ENCODE results near the gene DISC1.
"Not testable (repeated sequence)": the region's sequence is repeated elsewhere in the genome, so short reads cannot be mapped to it uniquely, and the experiment has no call there.

Gene DISC1

GRCh38 chr1:231666937-231667608 lies 40.5 kb downstream of the DISC1 start:
- no peak for DNase-seq (ENCODE audit: low read depth in 2 of 2, low spot score in 1 of 2)

GRCh38 chr1:231667896-231668506 lies 41.4 kb downstream of the DISC1 start:
- DNase-seq (ENCODE audit: low read depth in 2 of 2, low spot score in 1 of 2) = no peak

DNA sequence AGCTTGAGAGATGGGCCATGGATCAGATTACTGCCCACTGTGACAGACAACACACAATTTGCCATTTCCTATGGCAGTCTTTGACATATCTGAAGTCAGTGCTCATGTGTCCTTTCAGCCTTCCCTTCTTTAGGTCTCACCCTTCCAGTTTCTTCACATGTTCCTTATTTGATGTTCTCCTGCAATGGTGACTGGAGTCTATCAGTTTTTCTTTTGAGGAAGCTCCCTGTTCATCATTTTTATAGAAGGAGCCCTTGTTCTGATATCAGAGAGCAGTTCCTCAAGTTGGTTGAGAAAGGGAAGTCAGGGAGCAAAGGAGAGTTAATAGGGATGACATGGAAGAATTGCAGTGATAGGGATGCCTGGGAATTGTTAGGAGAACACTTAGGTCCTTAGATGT lies 42.2 kb downstream of the DISC1 start:
- no peak for DNase-seq (ENCODE audit: low read depth in 2 of 2, low spot score in 1 of 2)

GRCh38 chr1:231669864-231670621 lies 43.5 kb downstream of the DISC1 start:
- not testable (repeated sequence) for DNase-seq (ENCODE audit: low read depth in 2 of 2, low spot score in 1 of 2)

- no peak for DNase-seq (ENCODE audit: low read depth in 2 of 2, low spot score in 1 of 2)
These were observed 44.2 kb downstream of the DISC1 start for GRCh38 chr1:231670755-231671154.

- no peak for DNase-seq (ENCODE audit: low read depth in 2 of 2, low spot score in 1 of 2)
These were observed 48.0 kb downstream of the DISC1 start for GRCh38 chr1:231674575-231674974.

DNA sequence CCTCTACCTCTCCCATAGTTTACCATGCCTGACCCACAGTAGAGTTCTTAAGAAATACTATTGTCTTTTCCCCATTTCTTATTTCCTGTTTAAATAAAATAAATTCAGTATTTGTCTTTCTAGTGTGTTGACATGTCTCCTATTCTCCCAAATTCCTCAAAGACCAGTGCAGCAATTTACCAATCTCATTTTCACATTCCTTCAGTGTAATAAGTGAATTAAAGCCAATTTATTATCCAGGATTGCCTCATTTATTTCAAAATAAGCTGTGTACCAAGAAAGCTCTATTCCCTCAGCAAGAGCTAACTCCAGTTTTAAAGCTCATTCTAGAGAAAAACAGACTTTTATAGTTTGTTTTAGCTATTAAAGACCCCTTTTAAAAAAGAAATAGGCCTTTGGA lies 49.9 kb downstream of the DISC1 start:
- no peak for DNase-seq (ENCODE audit: low read depth in 2 of 2, low spot score in 1 of 2)

DNA sequence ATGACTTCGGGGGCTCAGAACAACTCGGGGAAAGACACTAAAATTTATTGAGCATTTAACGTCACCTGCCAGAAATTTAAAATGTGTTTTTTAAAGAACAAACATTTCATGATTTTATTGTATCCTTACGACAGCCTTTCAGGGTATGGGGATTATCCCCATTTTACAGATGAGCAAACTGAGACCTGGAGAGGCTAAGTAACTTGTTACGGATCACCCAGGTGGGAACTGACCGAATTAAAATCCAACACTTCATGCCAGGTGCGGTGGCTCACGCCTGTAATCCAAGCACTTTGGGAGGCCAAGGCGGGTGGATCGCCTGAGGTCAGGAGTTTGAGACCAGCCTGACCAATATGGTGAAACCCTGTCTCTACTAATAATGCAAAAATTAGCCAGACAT lies 50.9 kb downstream of the DISC1 start:
- no peak for DNase-seq (ENCODE audit: low read depth in 2 of 2, low spot score in 1 of 2)

DNA sequence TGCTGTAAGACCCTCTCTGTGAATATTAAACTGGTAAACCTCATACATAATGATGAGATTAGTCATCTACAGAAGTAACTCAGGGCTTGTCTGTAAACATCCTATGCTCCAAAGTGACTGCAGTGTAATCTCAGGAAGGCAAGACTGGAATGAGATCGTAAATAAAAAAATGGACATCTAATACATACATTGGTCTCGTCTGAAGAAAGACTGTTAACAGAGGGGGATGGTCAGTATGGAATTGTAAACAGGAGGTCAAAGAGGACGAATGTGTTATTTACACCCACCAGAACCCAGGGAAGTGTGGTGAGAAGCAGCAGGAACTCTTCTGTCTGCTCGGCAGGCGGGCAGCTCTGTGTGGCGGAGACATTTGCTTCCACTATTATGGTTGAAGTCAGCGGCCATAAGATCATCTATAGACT lies 51.4 kb downstream of the DISC1 start:
- no peak for DNase-seq (ENCODE audit: low read depth in 2 of 2, low spot score in 1 of 2)

GRCh38 chr1:231679109-231679508 lies 52.5 kb downstream of the DISC1 start:
- DNase-seq (ENCODE audit: low read depth in 2 of 2, low spot score in 1 of 2) = no peak

DNA sequence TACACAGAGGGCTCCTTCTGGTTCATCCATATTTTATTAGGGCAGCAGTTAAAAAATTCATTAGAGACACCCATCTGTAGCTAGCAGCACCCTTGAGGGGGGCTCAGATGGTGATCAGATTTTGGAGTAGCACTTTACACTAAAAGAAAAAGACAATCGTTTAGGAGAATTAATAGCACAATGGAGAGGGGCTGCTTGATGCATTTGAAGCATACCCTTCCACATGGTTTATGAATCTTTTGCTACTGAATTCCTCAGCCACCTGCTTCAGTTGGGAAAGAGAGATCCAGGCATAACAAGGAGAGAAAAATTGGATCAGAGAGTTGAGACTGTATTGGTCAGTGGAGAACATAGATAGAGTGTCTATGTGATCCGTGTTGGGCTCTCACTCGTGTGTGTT lies 54.4 kb downstream of the DISC1 start:
- DNase-seq (ENCODE audit: low read depth in 2 of 2, low spot score in 1 of 2) = no peak

DNA sequence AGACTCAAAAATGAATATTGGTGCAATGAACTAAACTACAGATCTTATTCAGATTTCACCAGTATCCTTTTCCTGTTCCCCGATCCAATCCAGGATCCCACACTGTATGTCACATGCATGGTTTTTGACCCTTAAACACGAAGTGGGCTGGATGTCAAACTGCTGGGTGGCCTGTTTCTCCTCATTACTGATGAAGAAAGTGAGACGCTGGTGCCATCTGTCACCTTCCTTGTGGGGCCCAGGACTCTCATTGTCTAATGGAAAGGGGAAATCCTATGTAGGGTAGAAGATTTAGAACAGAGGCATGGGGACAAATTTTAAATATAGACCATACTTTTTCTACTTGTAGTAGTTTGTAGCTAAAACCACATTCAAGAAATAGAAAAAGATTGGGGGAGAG lies 56.2 kb downstream of the DISC1 start:
- no peak for DNase-seq (ENCODE audit: low read depth in 2 of 2, low spot score in 1 of 2)

DNA sequence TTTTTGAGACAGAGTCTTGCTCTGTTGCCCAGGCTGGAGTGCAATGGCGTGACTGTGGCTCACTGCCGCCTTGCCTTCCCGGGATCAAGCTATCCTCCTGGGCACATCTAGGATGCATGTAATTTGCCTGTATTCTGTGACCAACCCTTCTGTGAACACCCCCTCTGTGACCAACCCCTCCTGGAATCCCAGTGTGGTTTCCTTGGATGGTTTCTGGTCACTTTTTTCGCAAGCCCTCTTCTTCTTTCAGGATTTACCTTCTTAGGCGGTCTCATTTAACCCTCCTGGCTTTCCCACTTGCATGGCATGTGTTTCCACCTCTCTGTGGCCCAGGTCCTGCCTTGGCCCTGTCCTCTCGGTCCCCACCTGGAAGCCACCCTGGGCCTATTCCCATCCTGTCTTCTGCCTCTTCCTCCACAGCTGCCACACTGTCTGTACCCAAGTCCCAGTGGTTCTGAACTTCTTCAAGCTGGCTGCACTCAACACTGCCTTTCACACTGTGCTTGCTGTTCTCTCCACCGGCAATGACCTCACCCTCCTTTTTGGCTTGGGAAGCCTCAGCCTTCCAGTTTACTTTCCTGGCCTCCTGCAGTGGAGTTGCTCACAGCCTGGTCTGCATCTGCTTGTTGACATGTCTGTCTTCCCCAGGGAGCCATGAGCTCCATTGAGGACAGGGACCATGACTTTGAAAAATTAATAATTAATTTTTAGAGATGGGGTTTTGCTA lies 57.0 kb downstream of the DISC1 start:
- DNase-seq (ENCODE audit: low read depth in 2 of 2, low spot score in 1 of 2) = no peak

GRCh38 chr1:231684356-231685244 lies 58.0 kb downstream of the DISC1 start:
- DNase-seq (ENCODE audit: low read depth in 2 of 2, low spot score in 1 of 2) = no peak

- DNase-seq (ENCODE audit: low read depth in 2 of 2, low spot score in 1 of 2) = no peak
These were observed 59.8 kb downstream of the DISC1 start for GRCh38 chr1:231686384-231686783.

- DNase-seq (ENCODE audit: low read depth in 2 of 2, low spot score in 1 of 2) = no peak
These were observed 62.4 kb downstream of the DISC1 start for GRCh38 chr1:231688989-231689388.

DNA sequence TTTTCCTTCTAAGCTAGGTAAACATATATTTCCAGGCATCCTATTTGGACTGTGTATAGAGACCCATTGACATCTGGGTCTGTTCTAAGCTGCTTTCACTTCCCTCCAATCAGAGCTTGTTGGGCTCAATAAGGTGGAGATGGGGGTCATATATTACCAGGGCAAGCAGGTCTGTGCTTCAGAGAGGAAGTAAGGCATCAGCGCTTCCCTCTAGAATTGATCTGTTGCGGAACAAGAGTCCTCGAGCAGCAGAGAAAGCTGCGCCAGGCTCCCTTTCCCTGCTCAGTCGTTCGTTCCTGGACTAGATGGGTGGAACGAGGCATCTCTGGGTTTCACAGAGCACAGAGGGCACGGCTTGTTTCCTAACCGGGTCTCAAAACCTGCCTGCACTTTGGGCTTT lies 63.5 kb downstream of the DISC1 start:
- no peak for DNase-seq (ENCODE audit: low read depth in 2 of 2, low spot score in 1 of 2)

DNA sequence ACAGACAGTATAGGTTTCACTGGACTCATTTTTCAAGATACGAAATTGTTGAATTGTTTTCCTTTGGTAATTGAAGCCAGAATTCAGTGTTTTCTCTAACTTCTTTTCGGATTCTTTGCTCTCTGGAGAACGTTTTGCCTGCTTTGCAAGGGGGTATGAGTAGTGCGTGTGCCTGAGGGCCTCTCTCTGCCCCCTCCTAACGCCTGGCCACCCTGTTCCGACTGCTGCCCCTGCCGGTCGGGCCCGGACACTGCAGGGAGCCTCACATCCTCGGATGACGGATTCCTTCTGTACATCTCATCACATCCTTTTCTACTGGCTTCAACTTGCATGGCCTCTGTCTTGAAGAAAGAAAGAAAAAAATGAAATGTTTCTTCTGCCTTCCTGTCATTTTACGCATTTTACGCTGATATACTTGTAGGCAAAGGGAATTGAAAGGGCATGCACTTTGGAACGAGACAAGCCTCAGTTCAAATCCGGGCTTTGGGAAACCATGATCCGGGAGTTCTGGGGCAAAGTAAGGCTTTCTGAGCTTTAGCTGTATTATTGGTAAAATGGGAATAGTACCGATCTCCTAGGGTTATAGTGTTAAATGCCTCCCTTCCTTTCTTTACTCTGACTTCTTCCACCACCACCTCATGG lies 65.1 kb downstream of the DISC1 start:
- no peak for DNase-seq (ENCODE audit: low read depth in 2 of 2, low spot score in 1 of 2)

- DNase-seq (ENCODE audit: low read depth in 2 of 2, low spot score in 1 of 2) = no peak
These were observed 66.9 kb downstream of the DISC1 start for GRCh38 chr1:231693361-231694074.

DNA sequence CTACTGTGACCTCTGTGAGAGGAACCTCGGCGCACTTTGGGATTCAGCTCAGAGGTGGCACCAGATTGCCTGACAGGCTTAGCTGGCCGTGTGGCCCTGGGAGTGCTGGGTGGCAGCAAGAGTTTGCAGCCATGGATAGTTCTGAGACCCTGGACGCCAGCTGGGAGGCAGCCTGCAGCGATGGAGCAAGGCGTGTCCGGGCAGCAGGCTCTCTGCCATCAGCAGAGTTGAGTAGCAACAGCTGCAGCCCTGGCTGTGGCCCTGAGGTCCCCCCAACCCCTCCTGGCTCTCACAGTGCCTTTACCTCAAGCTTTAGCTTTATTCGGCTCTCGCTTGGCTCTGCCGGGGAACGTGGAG lies 67.5 kb downstream of the DISC1 start:
- no peak for DNase-seq (ENCODE audit: low read depth in 2 of 2, low spot score in 1 of 2)
